GM11168 (cell line): ENCODE results near the gene ADAM22.
"Not testable (repeated sequence)": the region's sequence is repeated elsewhere in the genome, so short reads cannot be mapped to it uniquely, and the experiment has no call there.

Source experiments
- in situ Hi-C: fragments of 300-500 bp; cut with MboI; formaldehyde crosslinking; loops from one replicate; pipeline ENCODE4 v1.12.0; 2022; ENCODE audit warnings: low sequenced_read_pairs; ENCODE audit not compliant: unreplicated experiment

The ADAM22 gene

DNA sequence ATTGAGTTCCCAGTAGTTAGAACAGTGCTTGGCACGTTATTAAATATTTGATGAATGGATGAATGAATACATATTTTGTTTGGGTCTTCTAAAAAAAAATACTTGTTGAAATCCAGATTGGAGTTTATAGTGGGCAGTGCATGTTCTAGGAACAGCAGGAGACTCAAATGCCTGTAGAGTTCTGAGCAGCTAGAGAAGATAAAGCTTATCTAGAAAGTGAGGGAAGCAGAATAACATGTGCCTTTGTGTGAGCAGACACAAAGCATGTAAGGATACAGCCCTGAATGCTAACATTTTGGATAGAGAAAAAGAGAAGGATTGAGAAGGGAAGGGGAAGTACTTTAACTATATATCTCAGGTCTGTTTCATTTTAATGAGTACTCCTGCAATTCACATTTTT is 213.9 kb downstream of the ADAM22 start:
- in situ Hi-C loops, result no loop called here

DNA sequence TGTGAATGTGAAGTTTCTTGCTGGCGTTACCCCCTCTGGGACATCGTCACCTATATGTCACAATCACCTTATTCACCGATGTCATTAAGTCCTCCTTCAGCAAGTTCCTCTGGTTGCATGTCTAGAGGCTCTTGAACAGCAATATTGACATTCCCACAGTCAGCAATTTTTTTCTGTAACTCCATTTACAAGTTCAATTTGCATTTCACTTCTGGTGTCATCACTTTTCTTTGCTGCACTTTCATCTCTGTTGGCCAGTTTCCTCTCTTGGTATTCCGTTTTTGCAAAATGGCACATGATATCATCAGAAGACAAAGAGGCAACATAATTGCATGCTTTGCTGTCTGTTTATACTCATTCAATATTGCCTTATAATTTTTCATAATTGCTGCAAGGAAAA is 216.0 kb downstream of the ADAM22 start:
- in situ Hi-C loops, result no loop called here

DNA sequence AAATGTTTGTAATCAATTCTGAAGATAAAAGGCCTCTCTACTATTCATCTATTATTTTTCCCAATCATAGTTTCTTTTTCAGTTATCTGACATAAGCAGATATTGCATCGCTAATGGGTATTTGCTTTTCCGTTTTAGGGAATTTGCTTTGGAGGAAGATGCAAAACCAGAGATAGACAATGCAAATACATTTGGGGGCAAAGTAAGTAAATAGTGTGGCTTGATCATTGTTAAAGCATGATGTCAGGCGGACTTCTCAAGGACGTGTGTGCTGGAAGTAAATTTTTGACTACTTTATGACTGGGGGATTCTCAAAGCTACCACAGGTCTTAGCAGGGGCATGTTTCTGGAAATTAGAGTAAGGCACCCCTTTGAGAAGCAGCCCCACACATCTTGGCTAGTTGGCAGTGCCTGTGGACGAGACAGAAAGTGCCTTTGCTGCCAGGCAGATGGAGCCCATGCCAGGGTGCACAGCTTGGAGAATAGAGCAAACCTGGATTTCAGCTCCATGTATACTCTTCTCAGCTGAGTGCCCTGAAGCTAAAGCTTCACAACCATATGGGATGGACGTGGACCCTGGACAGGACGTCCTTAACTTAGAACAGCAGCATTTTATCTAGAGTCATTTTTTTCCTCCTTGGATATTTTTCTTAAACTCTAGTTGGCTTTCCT is 217.2 kb downstream of the ADAM22 start:
- in situ Hi-C loops, result no loop called here

DNA sequence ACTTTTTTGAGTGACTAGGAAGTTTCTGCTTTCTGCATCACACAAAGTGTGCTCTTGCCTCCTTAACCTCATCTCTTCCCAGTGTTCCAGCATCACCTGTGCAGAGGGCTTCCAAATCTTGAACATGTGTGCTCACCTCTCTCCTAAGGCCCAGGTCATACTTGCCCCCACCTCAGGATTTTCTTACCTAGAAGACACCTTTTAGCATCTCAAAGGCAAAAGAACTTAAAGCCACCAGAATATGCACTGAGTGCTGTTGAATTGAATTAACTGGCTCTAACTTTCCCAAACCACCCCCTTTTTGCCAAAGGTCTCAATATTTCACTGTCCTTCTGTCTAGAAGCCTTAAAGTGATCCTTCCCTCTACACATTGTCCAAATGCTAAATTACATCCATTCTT is 219.3 kb downstream of the ADAM22 start:
- in situ Hi-C loops, result no loop called here

DNA sequence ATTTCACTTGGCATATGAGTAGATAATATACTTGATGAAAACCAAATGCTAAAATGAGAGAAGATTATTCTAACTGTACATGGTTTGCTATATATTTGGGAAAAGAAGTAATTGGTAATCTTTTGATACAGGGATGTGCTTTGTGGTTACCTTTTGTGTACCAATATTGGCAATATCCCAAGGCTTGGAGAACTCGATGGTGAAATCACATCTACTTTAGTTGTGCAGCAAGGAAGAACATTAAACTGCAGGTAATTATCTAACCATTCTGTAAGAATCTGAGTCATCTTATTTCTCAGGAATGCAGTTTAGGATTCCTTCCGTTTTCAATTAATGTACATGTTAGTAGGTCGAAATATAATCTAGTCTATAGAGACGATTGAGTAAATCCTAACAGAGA is 221.7 kb downstream of the ADAM22 start:
- in situ Hi-C loops, result no loop called here

DNA sequence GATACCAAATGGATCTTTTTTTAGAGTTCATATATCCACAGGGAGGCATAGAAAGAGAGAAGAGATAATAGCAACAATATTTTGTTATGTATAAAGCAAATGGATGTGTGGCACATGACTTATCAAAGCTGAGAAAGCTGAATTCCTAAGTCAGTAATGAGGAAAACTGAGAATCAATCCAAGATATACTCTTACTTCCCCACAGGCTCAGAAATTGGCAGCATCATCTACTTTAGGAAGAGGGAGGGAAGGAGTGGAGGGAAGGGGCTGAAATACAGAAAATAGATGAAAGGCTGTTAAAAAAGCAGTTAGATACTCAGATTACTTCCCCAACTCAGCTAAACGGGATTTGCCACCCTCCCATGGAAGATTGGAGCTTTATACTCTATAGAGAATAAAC is 222.3 kb downstream of the ADAM22 start:
- in situ Hi-C loops, result no loop called here

DNA sequence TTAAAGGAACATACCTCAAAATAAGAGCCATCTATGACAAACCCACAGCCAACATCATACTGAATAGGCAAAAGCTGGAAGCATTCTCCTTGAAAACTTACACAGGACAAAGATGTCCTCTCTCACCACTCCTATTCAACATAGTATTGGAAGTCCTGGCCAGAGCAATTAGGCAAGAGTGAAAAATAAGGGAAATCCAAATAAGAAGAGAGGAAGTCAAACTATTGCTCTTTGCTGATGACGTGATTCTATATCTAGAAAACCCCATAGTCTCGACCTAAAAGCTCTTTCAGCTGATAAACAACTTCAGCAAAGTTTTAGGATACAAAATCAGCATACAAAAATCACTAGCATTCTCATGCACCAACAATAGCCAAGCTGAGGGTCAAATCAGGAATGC is 225.7 kb downstream of the ADAM22 start:
- in situ Hi-C loops, result not testable (repeated sequence)

DNA sequence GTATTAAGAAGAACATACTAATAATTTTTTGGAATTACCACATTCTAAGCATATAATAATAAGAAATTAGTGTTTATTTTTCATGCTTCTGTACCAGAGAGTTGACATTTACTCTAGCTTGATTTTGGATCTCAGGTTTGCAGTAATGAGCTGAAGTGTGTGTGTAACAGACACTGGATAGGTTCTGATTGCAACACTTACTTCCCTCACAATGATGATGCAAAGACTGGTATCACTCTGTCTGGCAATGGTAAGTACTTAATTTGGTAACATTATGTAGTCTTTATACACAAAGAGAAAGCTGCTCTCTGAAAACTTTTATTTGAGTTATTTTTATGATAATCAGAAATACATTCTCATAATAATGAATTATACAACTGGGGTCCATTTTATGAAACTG is 231.6 kb downstream of the ADAM22 start:
- in situ Hi-C loops, result no loop called here

DNA sequence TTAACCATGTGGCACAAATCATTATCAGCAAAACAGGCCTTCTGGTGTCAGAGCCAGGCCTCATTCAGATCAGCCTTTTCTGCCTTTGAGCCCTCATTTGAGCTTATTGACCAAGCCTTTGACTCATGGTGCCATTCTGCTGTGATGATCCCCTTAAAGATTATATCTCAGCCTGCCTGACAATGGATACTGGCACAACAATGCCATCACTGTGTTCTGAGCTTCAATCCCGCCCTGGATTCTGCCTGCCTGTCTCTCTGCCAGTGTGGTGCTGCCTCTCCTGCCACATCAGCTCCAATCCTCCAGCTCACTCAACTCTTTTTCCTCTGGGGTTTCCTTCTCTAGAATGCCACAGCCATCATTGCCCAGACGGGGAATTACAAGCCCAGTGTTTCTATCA is 233.2 kb downstream of the ADAM22 start:
- in situ Hi-C loops, result no loop called here

DNA sequence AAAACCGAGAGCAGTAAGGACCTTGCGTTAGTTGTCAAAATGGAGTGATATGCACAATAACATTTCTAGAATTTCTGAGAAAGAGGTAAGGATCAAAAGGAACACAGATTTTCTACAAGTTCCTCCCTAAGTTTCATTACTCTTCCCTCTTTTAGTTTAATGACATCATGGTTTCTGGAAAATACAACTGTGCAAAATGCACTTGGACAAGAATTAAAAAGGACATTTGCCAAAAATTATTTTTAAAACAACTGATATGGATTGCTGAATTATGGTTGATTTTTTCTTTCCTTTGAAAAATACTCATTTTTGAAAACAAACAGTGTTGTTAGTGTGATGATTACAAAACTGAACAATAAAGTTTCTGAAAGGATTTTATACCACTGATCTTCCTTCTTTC is 233.7 kb downstream of the ADAM22 start:
- in situ Hi-C loops, result no loop called here

DNA sequence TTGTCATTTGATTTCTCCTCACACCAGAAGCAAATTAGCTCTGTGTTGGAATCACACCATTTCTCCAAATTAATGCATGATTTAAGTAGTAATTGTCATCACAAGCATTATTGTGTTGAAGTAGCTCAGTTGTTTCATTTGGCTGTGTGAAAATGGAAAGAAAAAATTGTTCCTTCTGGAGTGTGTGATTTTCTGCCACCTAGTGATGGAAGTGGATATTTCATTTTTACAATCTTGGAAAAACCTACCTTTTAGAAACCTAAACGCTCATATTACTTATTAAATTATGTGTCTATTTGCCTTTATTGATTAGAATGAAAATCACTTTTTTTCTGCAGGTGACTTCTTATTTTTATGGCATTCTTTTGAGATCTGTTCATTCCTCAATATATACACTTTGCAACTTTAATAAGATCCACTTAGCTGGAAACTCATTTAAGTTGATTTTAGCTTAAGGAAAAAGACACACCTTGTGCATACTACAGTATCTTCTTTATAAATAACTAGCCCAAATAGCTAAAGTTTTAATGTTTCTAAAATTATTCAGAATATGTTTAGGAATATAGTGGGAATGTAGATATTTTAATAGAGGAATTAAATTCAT is 235.8 kb downstream of the ADAM22 start:
- in situ Hi-C loops, result no loop called here

DNA sequence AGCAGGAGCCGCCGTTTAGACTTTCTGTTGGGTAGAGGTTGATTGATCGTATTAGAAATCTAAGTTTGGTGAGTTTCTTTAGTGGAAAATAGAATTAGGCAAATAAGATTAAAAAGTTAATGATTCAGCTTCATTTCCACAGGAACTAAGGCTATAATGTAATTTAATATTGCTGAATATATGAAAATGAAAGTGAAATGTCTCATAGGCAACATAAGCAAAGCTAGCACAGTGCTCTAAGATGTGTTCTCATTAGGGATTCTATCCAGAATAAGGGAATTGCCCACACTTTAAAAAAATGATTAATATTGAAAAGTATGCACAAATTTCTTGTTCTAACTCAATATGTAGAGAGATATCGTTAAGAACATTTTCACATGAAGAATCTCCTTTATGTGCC is 238.8 kb downstream of the ADAM22 start:
- in situ Hi-C loops, result no loop called here

DNA sequence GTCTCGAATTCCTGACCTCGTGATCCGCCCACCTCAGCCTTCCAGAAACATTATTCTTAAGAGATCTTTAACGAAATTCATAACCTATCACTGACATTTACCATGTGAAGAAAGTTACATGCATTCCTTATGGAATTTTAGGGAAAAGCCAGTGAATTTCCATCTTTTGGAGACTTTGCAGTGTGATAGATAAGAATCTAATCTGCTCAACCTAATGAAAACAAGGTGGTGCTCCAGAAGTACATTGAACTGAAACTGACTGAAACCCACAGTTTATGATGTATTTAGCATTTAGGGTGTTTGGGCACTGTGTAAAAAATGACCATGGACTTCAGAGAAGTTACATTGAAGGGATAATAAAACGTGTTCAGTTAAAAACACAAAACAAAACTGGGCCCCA is 242.1 kb downstream of the ADAM22 start:
- in situ Hi-C loops, result no loop called here

DNA sequence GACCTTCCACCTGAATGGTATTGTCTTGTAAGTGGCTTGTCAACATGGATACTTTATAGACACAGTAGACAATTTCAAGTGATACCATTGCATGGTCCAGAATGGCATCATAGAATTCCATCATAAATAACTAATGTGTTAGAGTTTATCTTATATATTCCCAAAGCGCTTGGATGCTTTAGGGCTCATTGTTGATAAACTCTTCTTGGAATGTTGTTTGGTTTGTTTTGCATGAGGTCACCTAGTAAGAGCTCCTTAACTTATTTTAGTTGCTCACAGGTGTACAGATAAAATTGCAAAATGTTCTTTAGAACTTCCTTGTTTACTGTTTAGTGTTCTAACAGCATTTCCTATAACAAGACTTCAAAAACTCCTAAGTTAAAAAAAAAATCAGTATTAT is 249.0 kb downstream of the ADAM22 start:
- in situ Hi-C loops, result no loop called here

DNA sequence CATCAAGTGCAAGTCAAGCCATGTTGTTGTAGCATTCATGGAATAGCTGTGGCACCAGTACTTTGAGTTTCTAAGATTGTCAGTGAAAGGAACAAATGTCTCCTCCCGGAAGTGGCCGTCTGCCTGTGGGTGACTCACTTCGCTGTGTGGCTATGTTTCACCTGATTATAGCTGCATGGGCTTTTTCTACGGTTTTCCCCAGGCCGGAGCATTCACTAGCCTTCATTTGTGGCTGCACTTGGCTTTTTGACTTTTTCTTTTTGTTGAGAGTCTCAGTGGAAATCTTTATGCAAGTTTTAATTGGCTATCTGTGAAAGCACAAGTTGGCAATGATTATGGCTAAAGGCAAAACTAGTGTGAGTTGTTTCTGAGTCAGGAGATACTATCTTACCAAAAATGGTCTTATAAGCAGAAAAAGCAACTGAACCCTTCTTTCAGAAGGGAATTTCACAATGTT is 250.8 kb downstream of the ADAM22 start:
- in situ Hi-C loops, result no loop called here

DNA sequence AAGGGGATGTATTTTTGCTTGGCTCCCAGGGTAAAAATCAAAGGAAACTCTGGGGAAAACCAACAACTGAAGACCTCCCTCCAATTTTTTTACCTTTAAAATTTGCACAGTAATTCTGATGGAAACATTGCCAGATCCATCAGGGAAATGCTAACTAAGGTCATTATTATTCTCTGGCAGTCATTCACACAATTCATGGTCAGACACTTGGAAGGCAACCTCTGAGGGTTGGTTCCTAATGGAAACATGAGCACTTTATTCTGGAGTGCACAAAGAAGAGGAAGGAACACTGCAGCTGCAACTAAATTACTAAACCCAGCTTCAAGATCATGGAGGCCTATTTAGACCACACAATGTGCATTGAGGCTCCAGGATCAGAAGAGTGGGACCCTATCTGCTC is 251.6 kb downstream of the ADAM22 start:
- in situ Hi-C loops, result no loop called here

DNA sequence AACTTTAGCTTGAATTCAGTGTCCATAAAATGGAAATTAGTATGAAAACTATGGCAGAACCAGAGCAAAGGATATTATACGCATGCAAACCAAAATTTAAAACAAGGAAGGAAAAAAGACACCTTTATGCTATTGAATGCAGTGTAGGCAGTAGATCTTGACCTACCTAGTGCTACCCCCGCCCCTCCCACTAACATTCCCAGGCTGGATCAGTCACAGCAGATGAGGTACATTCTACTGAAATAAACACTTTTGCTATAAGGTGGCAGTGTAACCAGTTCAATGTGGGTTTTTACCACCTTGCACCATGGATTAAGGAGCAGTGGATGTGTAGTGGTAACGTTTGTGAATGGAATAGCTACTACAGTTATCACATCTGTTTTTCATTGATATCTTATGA is 257.9 kb downstream of the ADAM22 start:
- in situ Hi-C loops, result no loop called here

DNA sequence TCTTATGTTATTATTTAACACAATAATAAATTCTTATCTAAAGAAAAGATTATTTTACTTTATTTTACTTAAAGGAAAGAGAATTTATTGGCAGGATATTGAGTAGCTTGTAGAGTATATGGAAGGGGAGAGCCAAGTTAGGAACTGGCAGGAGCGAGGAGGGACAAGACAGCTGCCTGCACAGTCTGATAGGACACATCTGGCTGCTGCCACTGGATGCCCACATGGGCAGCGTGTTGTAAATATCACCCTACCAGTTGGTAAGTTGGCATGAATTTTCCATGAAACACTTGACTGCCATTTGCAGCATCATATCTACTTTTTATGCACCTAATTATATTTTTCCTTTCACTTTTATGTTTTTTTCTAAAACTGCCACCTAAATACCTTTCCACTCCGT is 266.2 kb downstream of the ADAM22 start:
- in situ Hi-C loops, result no loop called here

DNA sequence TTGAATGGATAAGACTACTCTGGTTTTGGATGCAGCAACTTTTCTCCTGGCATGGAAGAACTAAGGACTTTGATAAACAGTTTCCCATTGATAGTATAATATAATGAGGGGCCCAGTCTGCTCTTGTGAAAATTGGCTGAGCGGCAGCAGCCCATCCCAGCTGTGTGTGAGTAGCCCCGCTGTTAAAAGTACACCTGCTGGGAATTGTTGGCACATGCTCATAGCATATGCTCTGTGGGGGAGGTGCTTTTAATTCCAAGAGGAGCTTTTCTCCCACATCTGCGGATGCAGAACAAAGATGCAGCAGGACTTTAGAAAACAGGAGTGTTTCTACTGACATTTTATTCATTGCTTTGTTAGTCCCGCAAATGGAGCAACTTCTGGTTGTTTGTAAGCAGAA is 266.7 kb downstream of the ADAM22 start:
- in situ Hi-C loops, result no loop called here

DNA sequence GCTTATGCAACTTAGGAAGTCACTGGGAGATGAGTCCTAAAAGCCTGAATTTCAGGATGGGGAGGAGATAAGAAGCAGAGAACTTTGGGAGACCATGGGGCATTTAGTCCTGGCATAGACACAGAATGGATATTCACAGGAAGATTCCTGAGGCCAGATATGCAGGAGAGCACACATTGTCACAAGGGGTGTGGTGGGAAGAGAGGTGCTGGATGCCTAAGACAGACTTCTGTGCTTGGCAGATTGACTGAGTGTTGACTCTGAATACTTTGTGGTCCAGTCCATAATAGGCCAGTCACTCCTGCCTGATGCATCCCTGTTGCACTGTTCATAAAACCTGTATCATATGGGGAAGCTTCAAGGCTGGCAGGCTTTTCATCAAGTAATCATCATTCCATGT is 267.3 kb downstream of the ADAM22 start:
- in situ Hi-C loops, result no loop called here

DNA sequence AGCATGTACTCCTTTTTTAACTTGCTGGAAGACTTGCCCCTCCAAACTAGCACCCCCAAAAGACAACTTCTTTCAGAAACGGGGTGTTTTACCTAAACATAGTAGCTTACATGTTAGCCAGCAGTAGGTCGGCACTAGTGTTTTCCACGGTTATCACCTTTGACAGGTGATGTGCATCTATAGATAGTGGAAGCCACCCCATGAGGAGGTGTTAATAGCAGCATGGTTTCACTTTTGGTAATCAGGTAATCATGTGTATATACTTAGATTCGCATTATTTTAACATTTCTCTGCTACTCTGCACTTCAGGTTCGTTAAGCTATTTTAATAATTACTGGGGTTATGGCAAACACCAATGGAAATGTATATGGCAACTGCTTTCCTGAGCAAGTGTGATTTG is 268.2 kb downstream of the ADAM22 start:
- in situ Hi-C loops, result no loop called here

DNA sequence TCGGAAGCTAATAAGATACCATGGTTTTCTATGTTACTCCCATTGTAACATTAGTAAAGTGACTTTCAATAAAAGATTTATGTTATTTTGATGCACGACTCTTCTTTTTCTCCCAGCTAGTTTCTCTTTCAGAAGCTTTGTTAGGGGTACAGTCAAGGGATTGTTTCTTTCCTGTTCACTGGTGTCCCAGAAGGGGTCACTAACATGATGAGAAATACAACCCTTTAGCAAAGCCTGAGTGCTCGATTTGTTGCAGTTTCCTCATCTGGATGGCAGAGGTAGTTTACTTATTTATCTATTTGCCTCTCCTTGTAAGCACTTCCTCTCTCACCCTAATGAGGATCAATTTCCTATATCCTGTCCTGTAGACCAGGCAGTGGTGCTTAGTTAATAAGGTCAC is 268.7 kb downstream of the ADAM22 start:
- in situ Hi-C loops, result no loop called here
